Lung (tissue), 12 donors: ENCODE measurements around the gene PROM1. TPM values are rescaled to one million over a fixed set of nuclear protein-coding genes. Genes with fewer than 3 reads are reported as not detected.
A peak's percentile ranks its signal among the peaks of the same experiment; 100 is the strongest.

Experiments used
- ATAC-seq: fragments of 200-7000 bp; cut with Tn5 transposase; one replicate; pipeline ENCODE4 v1.9.1; 2020; ENCODE audit warnings: moderate number of reproducible peaks; ENCODE audit not compliant: insufficient read depth, low FRiP score
- DNase-seq, 3 donors: peaks; one replicate each; pipeline ENCODE4 v3.0.0-alpha.2; 2013 to 2017
- H3K27ac ChIP-seq, 2 donors: one replicate each; pipeline ENCODE4 v1.5.1; 2013; ENCODE audit warnings: mild to moderate bottlenecking in 2 of 2, moderate library complexity in 2 of 2, control low read depth in 1 of 2, inconsistent platforms in 1 of 2, low read depth in 1 of 2, low read length in 1 of 2
- H3K27me3 ChIP-seq, 3 donors: one replicate each; pipeline ENCODE4 v1.5.1; 2013; ENCODE audit warnings: low read length in 2 of 3; ENCODE audit not compliant: control insufficient read depth in 3 of 3, insufficient read depth in 3 of 3
- H3K36me3 ChIP-seq, 4 donors: one replicate each; pipeline ENCODE4 v1.5.1; 2013; ENCODE audit warnings: low read length in 4 of 4, mild to moderate bottlenecking in 1 of 4, moderate library complexity in 1 of 4; ENCODE audit not compliant: control insufficient read depth in 4 of 4, insufficient read depth in 4 of 4
- H3K4me1 ChIP-seq, 5 donors: one replicate each; pipeline ENCODE4 v1.5.1; 2013; ENCODE audit warnings: low read length in 5 of 5, mild to moderate bottlenecking in 2 of 5, moderate library complexity in 1 of 5; ENCODE audit not compliant: control insufficient read depth in 5 of 5, insufficient read depth in 5 of 5
- H3K4me3 ChIP-seq: one replicate; pipeline ENCODE4 v1.5.1; 2013; ENCODE audit warnings: mild to moderate bottlenecking, control low read depth, moderate library complexity
- H3K9ac ChIP-seq, 2 donors: one replicate each; pipeline ENCODE4 v1.5.1; 2013; ENCODE audit warnings: low read length in 2 of 2, control low read depth in 1 of 2; ENCODE audit not compliant: insufficient read depth in 1 of 2
- H3K9me3 ChIP-seq, 4 donors: one replicate each; pipeline ENCODE4 v1.5.1; 2013; ENCODE audit warnings: low read length in 3 of 4, mild to moderate bottlenecking in 1 of 4, moderate library complexity in 1 of 4; ENCODE audit not compliant: control insufficient read depth in 4 of 4, insufficient read depth in 3 of 4
- CTCF ChIP-seq: IDR thresholded peaks from 2 replicates; pipeline ENCODE4 v1.5.1; 2012; ENCODE audit warnings: mild to moderate bottlenecking; ENCODE audit errors: control extremely low read depth, extremely low read depth
- WGBS, 2 donors: extraction: QIAGEN DNeasy Blood & Tissue Kit; methylation state at CpG; one replicate each; pipeline ENCODE4 v1.1.7; 2013; 5-methylcytosine and 5-hydroxymethylcytosine counted together
- polyA plus RNA-seq, 2 donors: library from polyadenylated mRNA; stranded (reverse); fragments of 200-250 nt; gene quantifications; one replicate each; pipeline ENCODE4 v1.2.1, GENCODE V29; 2013
- total RNA-seq, 2 donors: library from RNA; depleted of rRNA in 1 of 2; stranded (reverse); fragments of >200 nt in 1 of 2; gene quantifications; one replicate each; pipeline ENCODE4 v1.2.1, GENCODE V29; 2014 to 2021
- donor health status: control.
- donor health status: control.
- donor health status: Bipolar disorder and iron deficiency.
- donor health status: healthy.
- donor health status: DM: yes; HTN: yes; CAD: no.

PROM1 gene
- total and polyA plus RNA-seq, 4 donors, result 6.7 to 49.5 (median 27.6) TPM

DNA sequence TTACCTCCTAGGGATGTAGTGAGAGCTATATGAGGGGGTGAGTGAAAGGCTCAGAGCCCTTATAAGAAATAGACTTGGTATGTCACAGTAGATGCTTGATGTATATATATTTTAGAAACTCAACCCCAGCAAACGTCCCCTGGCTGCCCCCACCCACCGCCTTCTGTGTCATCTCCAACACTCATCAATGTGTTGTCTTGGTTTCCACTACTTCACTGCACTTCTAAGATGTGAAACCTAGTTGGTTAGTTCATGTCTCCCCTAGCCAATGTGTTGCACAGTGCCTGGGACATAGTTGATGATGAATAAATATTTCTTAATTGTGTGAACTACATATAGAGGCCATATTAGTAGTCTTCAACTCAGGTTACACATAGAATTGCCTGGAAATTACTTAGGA, 125.3 kb downstream of the PROM1 start:
- WGBS, 2 donors, result 82 to 95% methylated on average over 2 of the region's 2 CpGs
- Histone ChIP-seq H3K4me1 (no peaks in the 10 kb centered on the region), H3K27me3 (no peaks in the 10 kb centered on the region), H3K27ac (no peak overlapping the region), H3K9me3 (peaks cover 0 to 2% (median 0%) of the 10 kb centered on the region in 4 donors), H3K36me3 (no peaks in the 10 kb centered on the region), H3K4me3 (no peak overlapping the region), H3K9ac (no peak overlapping the region)
- DNase-seq (no peak), ATAC-seq (no peak)
- no peak for TF ChIP-seq CTCF

GRCh38 chr4:15956179-15956850, 127.5 kb downstream of the PROM1 start:
- Histone ChIP-seq H3K4me3 (no peak overlapping the region), H3K27ac (no peak overlapping the region), H3K9ac (no peak overlapping the region), H3K27me3 (no peaks in the 10 kb centered on the region), H3K36me3 (no peaks in the 10 kb centered on the region), H3K4me1 (no peaks in the 10 kb centered on the region), H3K9me3 (no peaks in the 10 kb centered on the region)
- WGBS, 2 donors, result 50% methylated on average over 9 of the region's 9 CpGs
- DNase-seq (peak; percentile 54 to 65 (median 60)), ATAC-seq (peak; percentile 95)
- TF ChIP-seq CTCF, result peak; percentile 92

GRCh38 chr4:15955670-15956069, 128.2 kb downstream of the PROM1 start:
- H3K9me3 ChIP-seq, result no peaks in the 10 kb centered on the region
- WGBS, 2 donors, result 88 to 90% methylated on average over 3 of the region's 3 CpGs
- H3K4me1 ChIP-seq, result no peaks in the 10 kb centered on the region
- H3K9ac ChIP-seq, result no peak overlapping the region
- H3K27ac ChIP-seq, result no peak overlapping the region
- ATAC-seq (no peak), DNase-seq (no peak)
- no peaks in the 10 kb centered on the region for H3K36me3 ChIP-seq
- no peaks in the 10 kb centered on the region for H3K27me3 ChIP-seq
- no peak overlapping the region for H3K4me3 ChIP-seq
- TF ChIP-seq CTCF, result no peak

DNA sequence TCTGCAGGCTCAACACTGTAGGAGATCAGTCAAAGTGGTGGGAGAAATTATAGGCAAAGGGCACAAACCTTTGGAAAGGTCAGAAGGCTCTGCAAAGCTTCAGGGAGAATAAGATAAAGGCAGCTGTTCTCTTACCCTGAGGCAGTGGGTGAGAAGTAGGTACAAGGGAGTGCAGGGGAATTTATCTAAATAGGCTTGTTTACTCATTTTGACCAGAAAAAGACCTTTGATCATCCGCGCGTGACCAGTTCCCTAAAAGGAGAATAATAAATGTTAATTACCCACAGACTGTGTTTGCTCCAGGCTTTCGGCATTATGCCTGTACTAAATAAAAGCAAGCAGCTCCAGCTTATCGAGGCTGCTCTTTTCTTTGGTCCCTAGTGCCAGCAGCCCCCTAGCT, 130.2 kb downstream of the PROM1 start:
- DNase-seq, result no peak
- Histone ChIP-seq H3K36me3 (no peaks in the 10 kb centered on the region), H3K4me3 (no peak overlapping the region), H3K9me3 (no peaks in the 10 kb centered on the region), H3K4me1 (no peaks in the 10 kb centered on the region), H3K27ac (no peak overlapping the region), H3K9ac (no peak overlapping the region), H3K27me3 (no peaks in the 10 kb centered on the region)
- 95 to 96% methylated on average over 5 of the region's 5 CpGs for WGBS, 2 donors
- ATAC-seq, result no peak
- TF ChIP-seq CTCF, result no peak
